Stimulated activated CD4-positive, alpha-beta T cell treated with anti-CD3 and anti-CD28 coated beads, TNF-alpha, amount 100 ng/mL, for 24 hours (primary cell): ENCODE measurements around the gene MMEL1.
"Not testable (repeated sequence)": the region's sequence is repeated elsewhere in the genome, so short reads cannot be mapped to it uniquely, and the experiment has no call there.

ENCODE experiments used
- DNase-seq, 3 experiments: peaks; one replicate each; pipeline ENCODE4 v3.0.0-alpha.2; 2020; ENCODE audit warnings: low read depth in 3 of 3

Gene MMEL1

GRCh38 chr1:2557482-2558400 is 75.1 kb downstream of the MMEL1 start:
- DNase-seq: no peak

GRCh38 chr1:2556678-2557481 is 75.9 kb downstream of the MMEL1 start:
- DNase-seq: peak in 1 of 3 experiments; percentile 46

GRCh38 chr1:2556277-2556677 is 76.5 kb downstream of the MMEL1 start, which contains the start of gene TNFRSF14:
Gene TNFRSF14 (plus strand): TSS chr1:2556371. CDS start chr1:2556665, 294 bp downstream.
- peak; percentile 48 to 68 (median 64) for DNase-seq

GRCh38 chr1:2555634-2556276 is 77.1 kb downstream of the MMEL1 start:
- DNase-seq: peak; percentile 51 to 78 (median 54)

GRCh38 chr1:2554621-2555387 is 78.0 kb downstream of the MMEL1 start:
- peak in 2 of 3 experiments; percentile 29 to 55 for DNase-seq

GRCh38 chr1:2553871-2554620 is 78.8 kb downstream of the MMEL1 start:
- no peak for DNase-seq

GRCh38 chr1:2553076-2553475 is 79.7 kb downstream of the MMEL1 start:
- DNase-seq: not testable (repeated sequence)

GRCh38 chr1:2552189-2552588 is 80.6 kb downstream of the MMEL1 start:
- DNase-seq: no peak

GRCh38 chr1:2551544-2551943 is 81.3 kb downstream of the MMEL1 start:
- DNase-seq: not testable (repeated sequence)

GRCh38 chr1:2550309-2550861 is 82.4 kb downstream of the MMEL1 start:
- DNase-seq: not testable (repeated sequence)

- not testable (repeated sequence) for DNase-seq
Measured at GRCh38 chr1:2549367-2550029, 83.3 kb downstream of the MMEL1 start.

GRCh38 chr1:2548068-2548589 is 84.7 kb downstream of the MMEL1 start:
- DNase-seq: peak; percentile 64 to 84 (median 67)

- DNase-seq: peak in 1 of 3 experiments; percentile 58
Measured at GRCh38 chr1:2547210-2548067, 85.4 kb downstream of the MMEL1 start.

- DNase-seq: peak; percentile 58 to 89 (median 68)
Measured at GRCh38 chr1:2546515-2547209, 86.2 kb downstream of the MMEL1 start.

GRCh38 chr1:2545754-2546514 is 86.9 kb downstream of the MMEL1 start:
- peak; percentile 67 to 84 (median 70) for DNase-seq

- no peak for DNase-seq
Measured at GRCh38 chr1:2544875-2545640, 87.8 kb downstream of the MMEL1 start.
